GM18867 (cell line): ENCODE measurements around the gene MMEL1.
A peak's percentile ranks its signal among the peaks of the same experiment; 100 is the strongest.
"Not testable (repeated sequence)": the region's sequence is repeated elsewhere in the genome, so short reads cannot be mapped to it uniquely, and the experiment has no call there.

Source experiments
- ATAC-seq: cut with Tn5 transposase; IDR thresholded peaks from one replicate; pipeline ENCODE4 v1.9.1; 2021; ENCODE audit warnings: mild to moderate bottlenecking, moderate library complexity; ENCODE audit not compliant: unreplicated experiment

Gene MMEL1

GRCh38 chr1:2560299-2561073, 72.3 kb downstream of the MMEL1 start:
- ATAC-seq: no peak

GRCh38 chr1:2559509-2560298, 73.1 kb downstream of the MMEL1 start:
- no peak for ATAC-seq

GRCh38 chr1:2558861-2559260, 74.0 kb downstream of the MMEL1 start:
- ATAC-seq: no peak

GRCh38 chr1:2558420-2558819, 74.4 kb downstream of the MMEL1 start:
- no peak for ATAC-seq

- ATAC-seq: no peak
These were observed 75.1 kb downstream of the MMEL1 start for GRCh38 chr1:2557482-2558400.

- no peak for ATAC-seq
These were observed 75.9 kb downstream of the MMEL1 start for GRCh38 chr1:2556678-2557481.

GRCh38 chr1:2556277-2556677, 76.5 kb downstream of the MMEL1 start, which contains the start of gene TNFRSF14:
Gene TNFRSF14, plus strand, starts transcription at chr1:2556371. Its CDS starts 294 bp downstream, at chr1:2556665.
- no peak for ATAC-seq

- no peak for ATAC-seq
These were observed 77.1 kb downstream of the MMEL1 start for GRCh38 chr1:2555634-2556276.

- ATAC-seq: no peak
These were observed 78.0 kb downstream of the MMEL1 start for GRCh38 chr1:2554621-2555387.

- no peak for ATAC-seq
These were observed 78.8 kb downstream of the MMEL1 start for GRCh38 chr1:2553871-2554620.

GRCh38 chr1:2553076-2553475, 79.7 kb downstream of the MMEL1 start:
- ATAC-seq: not testable (repeated sequence)

- ATAC-seq: no peak
These were observed 80.6 kb downstream of the MMEL1 start for GRCh38 chr1:2552189-2552588.

GRCh38 chr1:2551544-2551943, 81.3 kb downstream of the MMEL1 start:
- ATAC-seq: not testable (repeated sequence)

GRCh38 chr1:2550309-2550861, 82.4 kb downstream of the MMEL1 start:
- ATAC-seq: not testable (repeated sequence)

- ATAC-seq: not testable (repeated sequence)
These were observed 83.3 kb downstream of the MMEL1 start for GRCh38 chr1:2549367-2550029.

- ATAC-seq: peak; percentile 15
These were observed 84.7 kb downstream of the MMEL1 start for GRCh38 chr1:2548068-2548589.
